MG63 (cell line): ENCODE results near the gene CREB5. TPM values are rescaled to one million over a fixed set of nuclear protein-coding genes. Genes with fewer than 3 reads are reported as not detected.
"Not testable (repeated sequence)": the region's sequence is repeated elsewhere in the genome, so short reads cannot be mapped to it uniquely, and the experiment has no call there.

Experiments
- DNase-seq: peaks from one replicate; pipeline ENCODE4 v3.0.0-alpha.2; 2020
- H3K27me3 ChIP-seq: fragments of 250-450 bp; sonication (Bioruptor Pico); 2 replicates; pipeline ENCODE4 v1.5.1; 2020; ENCODE audit warnings: mild to moderate bottlenecking, moderate library complexity
- H3K36me3 ChIP-seq: fragments of 250-450 bp; sonication (Bioruptor Pico); 2 replicates; pipeline ENCODE4 v1.5.1; 2020; ENCODE audit warnings: mild to moderate bottlenecking, moderate library complexity
- H3K4me3 ChIP-seq: fragments of 250-450 bp; sonication (Bioruptor Pico); 2 replicates; pipeline ENCODE4 v1.5.1; 2020; ENCODE audit warnings: mild to moderate bottlenecking, moderate library complexity
- H3K9me3 ChIP-seq: fragments of 250-450 bp; sonication (Bioruptor Pico); 2 replicates; pipeline ENCODE4 v1.5.1; 2020; ENCODE audit warnings: mild to moderate bottlenecking, moderate library complexity
- total RNA-seq: library from RNA; depleted of rRNA; stranded (reverse); fragments of >200 nt; shearing (Covaris generic); gene quantifications from 2 replicates; pipeline ENCODE4 v1.2.3, GENCODE V29; 2014; ENCODE audit warnings: low replicate concordance

The CREB5 gene
- total RNA-seq, 1 experiment from 2014 or later, result 19.4 TPM

DNA sequence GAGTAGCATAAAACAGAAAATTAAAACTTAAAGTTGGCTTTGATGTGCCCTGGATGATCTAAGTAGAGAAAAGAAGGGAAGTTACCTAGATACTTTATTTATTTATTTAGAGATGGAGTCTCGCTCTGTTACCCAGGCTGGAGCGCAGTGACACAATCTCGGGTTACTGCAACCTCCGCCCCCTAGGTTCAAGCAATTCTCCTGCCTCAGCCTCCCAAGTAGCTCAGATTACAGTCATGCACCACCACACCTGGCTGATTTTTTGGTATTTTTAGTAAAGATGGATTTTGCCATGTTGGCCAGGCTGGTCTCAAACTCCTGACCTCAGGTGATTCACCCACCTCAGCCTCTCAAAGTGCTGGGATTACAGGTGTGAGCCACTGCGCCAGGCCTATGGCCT, 373.8 kb downstream of the CREB5 start:
- not testable (repeated sequence) for H3K36me3 ChIP-seq

DNA sequence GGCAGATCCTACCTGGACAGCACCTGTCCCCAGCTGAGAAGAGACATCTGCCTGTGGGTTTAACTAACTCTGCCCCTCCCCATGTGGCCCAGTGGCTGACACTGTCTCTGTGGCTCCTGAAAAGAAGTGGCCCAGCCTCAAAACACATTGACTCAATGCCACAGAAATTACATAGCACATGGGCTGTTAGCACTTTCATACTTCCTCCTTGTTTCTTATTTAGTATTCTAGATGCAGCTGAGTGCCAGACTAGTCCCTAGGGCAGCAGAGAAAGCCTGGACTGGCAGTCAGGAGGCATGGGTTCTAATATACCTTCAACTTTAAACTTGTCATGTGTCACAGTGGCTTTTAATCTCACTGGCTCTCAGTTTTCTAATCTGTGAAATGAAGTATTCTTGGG, 374.8 kb downstream of the CREB5 start:
- no peak for DNase-seq
- Histone ChIP-seq H3K36me3 (no peaks in the 10 kb centered on the region), H3K9me3 (no peaks in the 10 kb centered on the region), H3K27me3 (no peaks in the 10 kb centered on the region), H3K4me3 (no peak overlapping the region)

More for the DNA sequence above, 373.8 kb downstream of the CREB5 start:
- not testable (repeated sequence) for DNase-seq, H3K4me3 ChIP-seq, H3K9me3 ChIP-seq, H3K27me3 ChIP-seq

DNA sequence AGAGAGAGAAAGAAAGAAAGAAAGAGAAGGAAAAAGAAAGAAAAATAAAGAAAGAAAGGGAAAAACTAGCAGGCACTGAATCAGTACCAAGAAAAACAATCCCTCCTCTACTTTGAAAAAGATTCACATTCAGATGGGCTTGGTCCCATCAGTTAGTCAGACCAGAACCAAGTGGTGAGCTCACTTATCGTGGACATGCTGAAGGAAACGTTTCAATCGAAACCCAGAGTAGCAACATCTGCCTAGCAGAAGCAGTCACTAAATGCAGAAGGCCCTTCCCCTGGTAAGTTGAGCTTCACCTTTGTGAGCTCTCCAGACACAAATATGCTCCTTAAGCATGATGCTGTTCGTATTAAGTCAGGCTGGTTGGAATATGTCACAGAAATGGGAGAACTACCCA, 378.1 kb downstream of the CREB5 start:
- DNase-seq, result peak; percentile 45
- Histone ChIP-seq H3K4me3 (no peak overlapping the region), H3K27me3 (no peaks in the 10 kb centered on the region), H3K36me3 (peaks cover 6% of the 10 kb centered on the region), H3K9me3 (no peaks in the 10 kb centered on the region)

DNA sequence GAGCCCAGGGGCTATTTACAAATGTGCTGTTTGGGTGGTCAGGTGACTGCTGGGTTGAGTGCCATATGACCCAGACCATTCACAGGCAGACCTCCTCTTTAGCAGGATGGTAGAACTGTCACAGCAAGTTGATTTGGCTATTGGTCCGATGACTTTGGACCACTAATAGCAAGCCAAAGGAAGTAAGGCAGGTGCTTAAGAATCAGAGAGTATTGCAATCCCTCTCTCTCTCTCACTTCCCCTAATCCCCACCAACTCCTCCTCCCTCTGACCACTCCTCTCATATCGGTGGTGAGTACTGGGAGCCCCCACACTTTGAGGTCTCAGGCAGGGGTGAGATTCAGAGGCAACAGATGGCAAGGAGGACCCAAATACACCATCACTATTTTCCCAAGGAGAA, 380.5 kb downstream of the CREB5 start:
- H3K9me3 ChIP-seq, result no peaks in the 10 kb centered on the region
- peaks cover 12% of the 10 kb centered on the region for H3K36me3 ChIP-seq
- no peak overlapping the region for H3K4me3 ChIP-seq
- no peak for DNase-seq
- H3K27me3 ChIP-seq, result no peaks in the 10 kb centered on the region

DNA sequence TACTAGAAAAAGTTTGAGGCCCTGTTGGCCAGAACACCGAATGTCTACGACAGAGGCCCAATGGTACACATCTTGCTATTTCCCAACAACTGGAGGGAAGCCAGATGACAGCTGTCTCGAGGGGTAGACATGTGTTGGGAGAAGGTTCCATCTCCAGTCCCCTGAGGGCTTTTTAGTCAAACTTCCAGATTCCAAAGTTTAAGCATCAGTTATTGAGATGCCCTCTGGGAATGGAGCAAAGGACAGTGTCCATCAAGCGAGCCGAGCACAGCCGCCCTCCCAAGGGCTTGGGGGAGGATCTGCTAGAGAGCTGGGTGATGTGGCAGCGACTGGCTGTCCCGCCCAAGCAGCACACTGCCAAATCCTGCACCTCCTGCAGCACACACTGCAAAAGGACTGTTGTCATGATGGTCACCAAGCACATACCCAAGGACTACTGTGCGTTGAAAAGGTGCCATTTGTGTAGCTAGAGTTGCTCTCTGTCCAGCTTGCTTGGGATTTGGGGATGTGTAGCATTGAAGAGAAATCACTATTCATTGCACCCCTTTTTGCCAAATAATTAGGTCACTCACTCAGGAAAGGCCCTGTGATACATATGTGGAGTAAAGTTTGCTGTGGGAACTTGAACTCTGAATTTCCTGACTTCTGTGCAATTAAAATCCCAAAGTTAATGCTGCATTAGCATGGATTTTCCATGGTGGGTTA, 381.2 kb downstream of the CREB5 start:
- Histone ChIP-seq H3K9me3 (no peaks in the 10 kb centered on the region), H3K27me3 (no peaks in the 10 kb centered on the region), H3K4me3 (no peak overlapping the region), H3K36me3 (peaks cover 13% of the 10 kb centered on the region)
- DNase-seq, result no peak

DNA sequence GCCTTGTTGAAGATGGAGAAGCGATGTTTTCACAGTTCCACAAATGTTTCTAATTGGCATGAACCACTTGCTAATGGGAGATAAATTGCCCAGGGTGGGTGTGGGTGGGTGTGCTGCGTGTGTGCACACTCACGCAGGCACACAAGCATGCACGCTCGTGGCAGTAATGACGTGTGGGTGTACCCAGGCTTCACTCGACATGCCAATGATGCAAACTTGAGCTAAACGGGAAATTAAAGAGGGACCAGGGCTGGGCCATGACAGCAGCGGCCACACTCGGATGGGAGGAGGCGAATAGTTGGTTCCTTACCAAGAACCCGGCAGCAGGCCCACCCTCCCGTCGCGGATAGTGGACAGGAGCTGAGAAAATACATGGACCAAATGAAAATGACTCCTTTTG, 386.0 kb downstream of the CREB5 start:
- Histone ChIP-seq H3K36me3 (peaks cover 12% of the 10 kb centered on the region), H3K4me3 (no peak overlapping the region), H3K27me3 (no peaks in the 10 kb centered on the region), H3K9me3 (no peaks in the 10 kb centered on the region)
- no peak for DNase-seq

DNA sequence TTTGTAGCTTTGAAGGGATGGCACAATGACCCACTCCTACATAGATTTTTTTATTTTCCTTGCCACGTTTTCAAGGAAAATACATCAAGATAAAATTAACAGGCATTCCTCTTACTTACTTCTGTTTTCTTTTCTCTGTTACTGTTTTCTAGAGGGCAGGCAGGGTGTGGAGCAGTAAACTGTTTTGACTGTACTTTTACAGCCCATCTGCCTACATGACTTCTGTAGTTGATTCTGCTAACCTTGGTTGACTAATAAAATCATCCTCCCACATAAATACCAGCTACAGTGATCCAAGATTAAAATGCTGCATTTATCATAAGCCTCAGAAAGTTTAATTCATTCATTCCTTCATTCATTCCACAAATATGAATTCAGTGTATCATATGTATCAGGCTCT, 387.3 kb downstream of the CREB5 start:
- Histone ChIP-seq H3K4me3 (no peak overlapping the region), H3K36me3 (peaks cover 17% of the 10 kb centered on the region), H3K9me3 (no peaks in the 10 kb centered on the region), H3K27me3 (no peaks in the 10 kb centered on the region)
- no peak for DNase-seq

DNA sequence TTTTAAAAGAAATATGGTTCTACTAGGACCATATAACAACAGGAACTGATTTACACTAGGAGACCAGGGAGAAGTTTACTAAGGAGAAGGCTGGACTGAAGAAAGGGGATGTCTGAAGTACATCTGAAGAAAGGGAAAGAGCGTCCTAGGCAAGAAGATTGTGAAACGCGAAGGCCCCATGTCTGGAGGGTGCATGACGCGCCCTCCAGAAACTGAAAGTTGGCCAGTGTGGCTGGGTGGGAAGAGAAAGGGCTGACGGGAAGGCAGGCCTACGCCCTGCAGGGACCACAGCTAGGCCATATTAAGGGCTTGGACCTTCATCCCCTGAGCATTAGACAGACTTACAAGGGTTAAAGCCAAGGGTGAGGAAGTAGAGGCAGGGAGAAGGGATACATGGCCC, 387.8 kb downstream of the CREB5 start:
- Histone ChIP-seq H3K9me3 (no peaks in the 10 kb centered on the region), H3K36me3 (peaks cover 18% of the 10 kb centered on the region), H3K27me3 (no peaks in the 10 kb centered on the region), H3K4me3 (no peak overlapping the region)
- no peak for DNase-seq

DNA sequence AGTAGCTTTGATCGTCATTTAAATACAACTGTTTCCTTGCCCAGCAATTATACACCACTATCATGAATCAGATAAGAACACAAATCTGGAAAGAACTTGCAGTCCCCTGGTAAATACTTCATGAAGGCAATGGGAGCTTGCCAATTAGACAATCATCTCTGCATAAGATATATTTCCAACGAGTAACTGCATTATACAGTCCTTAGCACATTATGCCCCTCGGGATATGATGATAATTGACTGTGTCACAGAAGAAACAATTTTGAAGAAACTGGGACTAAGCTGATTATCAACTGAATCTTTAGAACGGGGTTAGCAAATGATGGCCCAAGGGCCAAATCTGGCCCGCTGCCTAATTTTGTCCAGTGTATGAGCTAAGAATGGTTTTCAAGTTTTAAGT, 390.1 kb downstream of the CREB5 start:
- Histone ChIP-seq H3K27me3 (no peaks in the 10 kb centered on the region), H3K36me3 (peaks cover 27% of the 10 kb centered on the region), H3K4me3 (no peak overlapping the region), H3K9me3 (no peaks in the 10 kb centered on the region)
- no peak for DNase-seq

DNA sequence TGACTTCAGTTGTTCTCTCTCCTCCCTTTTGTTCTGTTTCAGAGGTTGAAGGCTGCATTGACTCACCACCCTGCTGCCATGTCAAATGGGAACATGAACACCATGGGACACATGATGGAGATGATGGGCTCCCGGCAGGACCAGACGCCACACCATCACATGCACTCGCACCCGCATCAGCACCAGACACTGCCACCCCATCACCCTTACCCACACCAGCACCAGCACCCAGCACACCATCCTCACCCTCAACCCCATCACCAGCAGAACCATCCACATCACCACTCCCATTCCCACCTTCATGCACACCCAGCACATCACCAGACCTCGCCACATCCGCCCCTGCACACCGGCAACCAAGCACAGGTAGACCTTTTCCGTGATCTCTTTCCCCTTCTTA, 391.8 kb downstream of the CREB5 start:
- Histone ChIP-seq H3K36me3 (peaks cover 36% of the 10 kb centered on the region), H3K27me3 (no peaks in the 10 kb centered on the region), H3K4me3 (no peak overlapping the region), H3K9me3 (no peaks in the 10 kb centered on the region)
- no peak for DNase-seq

DNA sequence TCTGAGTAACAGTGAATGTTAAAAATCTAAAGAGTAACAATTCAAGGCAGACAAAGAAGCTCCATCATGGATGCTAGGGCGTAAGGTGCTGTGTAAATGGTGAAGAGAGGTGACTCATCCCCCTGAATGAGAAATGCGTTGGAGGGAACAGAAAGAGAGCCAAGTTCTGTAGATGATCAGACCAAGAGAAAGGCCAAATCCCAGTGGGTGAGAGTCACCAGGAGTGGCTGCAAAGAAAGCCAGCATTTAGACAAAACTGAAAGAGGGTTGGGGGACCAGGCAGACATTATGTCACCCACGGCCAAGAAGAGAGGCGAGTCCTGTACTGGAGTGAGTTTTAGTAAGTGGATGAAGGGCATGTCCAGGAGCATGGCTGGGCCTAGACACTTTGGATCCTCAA, 392.7 kb downstream of the CREB5 start:
- H3K27me3 ChIP-seq, result no peaks in the 10 kb centered on the region
- peaks cover 43% of the 10 kb centered on the region for H3K36me3 ChIP-seq
- no peak overlapping the region for H3K4me3 ChIP-seq
- no peaks in the 10 kb centered on the region for H3K9me3 ChIP-seq
- peak; percentile 83 for DNase-seq

DNA sequence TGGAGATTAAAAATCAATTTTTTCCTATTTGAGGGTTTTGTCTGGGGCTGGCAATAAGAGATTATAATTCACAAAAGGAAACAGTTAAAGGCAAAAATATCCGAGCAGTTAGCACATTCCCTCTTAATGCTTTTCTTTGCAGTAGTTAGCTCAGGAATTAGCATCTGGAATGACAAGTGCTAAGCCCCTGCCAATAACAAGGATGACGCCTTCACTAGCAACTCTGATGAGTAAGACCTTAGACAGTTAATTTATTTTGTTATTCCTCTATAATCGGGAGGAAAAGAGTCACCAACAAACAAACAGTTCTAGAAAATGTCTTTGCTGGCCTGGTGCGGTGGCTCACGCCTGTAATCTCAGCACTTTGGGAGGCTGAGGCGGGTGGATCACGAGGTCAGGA, 394.5 kb downstream of the CREB5 start:
- Histone ChIP-seq H3K9me3 (no peaks in the 10 kb centered on the region), H3K36me3 (peaks cover 46% of the 10 kb centered on the region), H3K4me3 (no peak overlapping the region), H3K27me3 (no peaks in the 10 kb centered on the region)
- DNase-seq, result peak; percentile 69

DNA sequence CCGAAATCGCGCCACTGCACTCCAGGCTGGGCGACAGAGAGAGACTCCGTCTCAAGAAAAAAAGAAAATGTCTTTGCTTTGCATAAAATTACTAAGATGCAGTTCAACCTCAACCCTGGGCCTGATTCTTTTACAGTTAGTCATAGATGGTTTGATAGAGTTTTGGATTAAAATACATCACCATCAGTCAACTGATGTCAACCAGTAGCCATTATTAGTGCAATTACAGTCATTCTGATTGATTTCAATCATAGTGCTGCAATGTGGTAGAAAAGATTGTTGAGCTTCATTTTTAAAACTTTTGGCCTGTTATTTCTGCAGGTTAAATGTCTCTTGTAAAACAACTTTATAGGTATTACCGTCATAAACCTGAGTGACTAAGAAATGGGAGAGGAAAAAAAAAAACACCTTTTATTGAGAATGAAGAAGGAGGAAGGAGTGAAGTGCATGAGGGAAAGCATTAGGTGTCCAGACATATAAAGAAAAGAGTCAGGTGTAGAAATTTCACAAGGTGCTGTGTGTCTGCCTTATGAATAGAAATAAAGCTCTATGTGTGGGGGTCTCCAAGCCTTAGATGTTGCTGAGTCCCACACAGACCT, 395.2 kb downstream of the CREB5 start:
- no peaks in the 10 kb centered on the region for H3K9me3 ChIP-seq
- no peak for DNase-seq
- H3K27me3 ChIP-seq, result no peaks in the 10 kb centered on the region
- H3K4me3 ChIP-seq, result no peak overlapping the region
- peaks cover 50% of the 10 kb centered on the region for H3K36me3 ChIP-seq

DNA sequence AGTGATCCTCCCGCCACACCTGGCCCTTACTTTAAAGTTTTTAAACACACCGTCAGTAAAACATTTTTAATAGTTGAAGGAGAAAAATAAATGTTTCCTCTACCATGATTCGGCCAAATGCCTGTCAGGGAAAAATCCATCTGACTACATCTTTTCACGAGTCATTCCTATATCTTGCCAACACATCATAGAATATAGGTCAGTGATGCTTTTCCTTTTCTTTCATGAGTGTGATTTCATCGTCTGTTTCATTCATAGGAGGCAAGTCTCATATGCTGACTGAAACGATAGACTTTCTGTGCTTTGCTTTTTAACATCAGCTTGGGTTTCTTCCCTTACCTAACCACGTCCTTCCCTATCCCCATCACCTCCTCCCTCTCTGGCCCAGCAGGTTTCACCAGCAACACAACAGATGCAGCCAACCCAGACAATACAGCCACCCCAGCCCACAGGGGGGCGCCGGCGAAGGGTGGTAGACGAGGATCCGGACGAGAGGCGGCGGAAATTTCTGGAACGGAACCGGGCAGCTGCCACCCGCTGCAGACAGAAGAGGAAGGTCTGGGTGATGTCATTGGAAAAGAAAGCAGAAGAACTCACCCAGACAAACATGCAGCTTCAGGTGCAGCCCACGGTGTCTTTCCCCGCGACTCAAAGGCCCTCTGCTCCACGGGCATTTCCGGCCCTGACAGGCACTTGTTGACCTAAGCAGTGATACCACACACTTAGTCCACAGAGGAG, 396.6 kb downstream of the CREB5 start:
- peaks cover 62% of the 10 kb centered on the region for H3K36me3 ChIP-seq
- no peak overlapping the region for H3K4me3 ChIP-seq
- no peaks in the 10 kb centered on the region for H3K9me3 ChIP-seq
- no peak for DNase-seq
- H3K27me3 ChIP-seq, result no peaks in the 10 kb centered on the region

DNA sequence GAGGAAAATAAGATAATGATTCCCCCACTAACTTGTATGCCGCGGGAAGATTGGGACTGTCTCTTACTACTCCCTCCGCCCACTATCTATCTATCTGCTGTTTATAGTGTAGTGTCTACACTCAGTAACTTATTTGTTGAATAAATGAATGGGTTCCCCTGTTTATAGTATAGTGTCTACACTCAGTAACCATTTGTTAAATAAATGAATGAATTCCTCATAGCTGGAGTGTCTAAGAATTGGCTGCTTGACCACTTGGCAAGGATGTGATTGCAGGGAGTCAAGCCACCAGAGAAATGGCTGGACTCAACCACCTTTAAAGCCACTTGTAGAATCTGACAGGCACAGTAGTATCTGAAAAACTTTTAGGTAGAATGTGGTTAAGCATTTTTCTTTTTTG, 398.7 kb downstream of the CREB5 start:
- Histone ChIP-seq H3K9me3 (no peaks in the 10 kb centered on the region), H3K36me3 (peaks cover 64% of the 10 kb centered on the region), H3K4me3 (no peak overlapping the region), H3K27me3 (no peaks in the 10 kb centered on the region)
- peak; percentile 53 for DNase-seq

DNA sequence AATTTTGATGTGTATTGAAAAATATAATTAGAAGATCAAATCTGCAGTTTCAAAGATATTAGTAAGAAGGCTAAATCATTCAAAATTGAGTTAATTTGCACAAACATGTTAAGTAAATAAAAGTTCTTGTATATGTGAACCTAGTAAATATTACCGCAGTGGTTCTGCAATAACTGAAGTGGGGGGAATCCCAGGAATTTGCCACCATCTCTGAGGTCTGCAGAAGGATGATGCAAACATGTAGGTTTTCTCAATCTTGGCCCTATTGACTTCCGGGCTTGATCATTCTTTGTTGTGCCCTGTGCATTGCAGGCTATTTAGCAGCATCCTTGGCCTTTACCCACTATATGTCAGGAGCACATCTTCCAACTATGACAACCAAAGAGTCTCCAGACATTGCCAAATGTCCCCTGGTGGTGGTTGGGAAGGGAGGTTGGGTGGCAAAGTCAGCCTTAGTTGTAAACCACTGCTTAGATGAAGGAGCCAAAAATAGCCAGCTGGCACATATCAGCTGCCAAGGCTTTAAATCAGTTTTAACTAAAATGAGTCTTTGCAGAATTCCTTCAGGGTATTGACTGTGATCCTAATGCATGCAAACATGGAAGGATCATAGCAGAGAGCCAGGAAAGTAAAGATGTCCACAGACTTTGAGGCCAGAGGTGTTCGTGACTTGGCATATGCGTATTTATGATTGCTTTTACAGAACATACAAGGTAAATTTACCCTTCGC, 399.5 kb downstream of the CREB5 start:
- no peaks in the 10 kb centered on the region for H3K27me3 ChIP-seq
- no peaks in the 10 kb centered on the region for H3K9me3 ChIP-seq
- peak; percentile 80 for DNase-seq
- H3K4me3 ChIP-seq, result no peak overlapping the region
- peaks cover 61% of the 10 kb centered on the region for H3K36me3 ChIP-seq

DNA sequence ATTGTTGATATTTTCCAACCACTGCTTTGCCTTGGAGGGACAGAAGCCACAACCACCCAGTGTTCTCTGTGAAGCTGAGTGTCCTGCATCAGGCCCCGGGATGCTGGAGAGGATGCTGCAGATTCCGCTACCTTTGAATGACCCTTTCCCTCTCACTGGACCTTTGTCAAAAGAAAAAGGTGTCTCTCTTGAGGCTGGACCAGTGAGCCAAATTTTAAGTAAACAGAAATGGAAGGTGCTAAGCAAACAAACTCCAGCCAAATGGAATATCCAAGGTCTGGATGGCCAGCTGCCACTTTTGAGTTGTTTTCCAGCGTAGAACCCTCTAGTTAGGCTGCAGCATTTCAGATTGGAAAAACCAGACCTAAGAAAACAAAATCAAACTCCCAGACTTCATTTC, 400.3 kb downstream of the CREB5 start:
- DNase-seq, result no peak
- no peaks in the 10 kb centered on the region for H3K9me3 ChIP-seq
- no peaks in the 10 kb centered on the region for H3K27me3 ChIP-seq
- H3K4me3 ChIP-seq, result no peak overlapping the region
- peaks cover 64% of the 10 kb centered on the region for H3K36me3 ChIP-seq
